GM18907 (cell line): Measurements from ENCODE around the gene LTB.
A peak's percentile ranks its signal among the peaks of the same experiment; 100 is the strongest.

Experiments used
- ATAC-seq: cut with Tn5 transposase; IDR thresholded peaks from one replicate; pipeline ENCODE4 v1.9.1; 2021; ENCODE audit warnings: mild to moderate bottlenecking, moderate library complexity; ENCODE audit not compliant: unreplicated experiment

LTB gene, protein sequence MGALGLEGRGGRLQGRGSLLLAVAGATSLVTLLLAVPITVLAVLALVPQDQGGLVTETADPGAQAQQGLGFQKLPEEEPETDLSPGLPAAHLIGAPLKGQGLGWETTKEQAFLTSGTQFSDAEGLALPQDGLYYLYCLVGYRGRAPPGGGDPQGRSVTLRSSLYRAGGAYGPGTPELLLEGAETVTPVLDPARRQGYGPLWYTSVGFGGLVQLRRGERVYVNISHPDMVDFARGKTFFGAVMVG

DNA sequence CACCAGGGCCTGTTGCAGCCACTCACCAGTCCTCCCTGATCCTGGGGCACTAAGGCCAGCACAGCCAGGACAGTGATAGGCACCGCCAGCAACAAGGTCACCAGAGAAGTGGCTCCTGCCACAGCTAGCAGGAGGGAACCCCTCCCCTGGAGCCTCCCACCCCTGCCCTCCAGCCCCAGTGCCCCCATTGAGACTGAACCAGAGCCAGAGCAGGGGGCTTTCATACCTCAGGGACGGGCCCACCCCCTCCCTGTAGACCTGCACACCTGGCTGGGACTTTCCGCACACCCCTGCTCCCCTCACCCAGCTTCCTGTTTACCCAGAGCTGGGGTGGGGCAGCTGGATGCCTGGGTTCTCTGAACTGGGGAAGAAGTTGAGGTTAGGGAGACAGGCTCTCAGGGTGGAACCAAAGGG lies at the start of gene LTB:
Gene LTB (minus strand): TSS at position 195 of the 414 bp plus-strand sequence. CDS start 7 bp downstream, at position 188.
- ATAC-seq = no peak

GRCh38 chr6:31631681-31632278 lies 49.6 kb upstream of the LTB start:
- ATAC-seq = no peak

- ATAC-seq = no peak
Observed at GRCh38 chr6:31631209-31631608, 49.0 kb upstream of the LTB start.

DNA sequence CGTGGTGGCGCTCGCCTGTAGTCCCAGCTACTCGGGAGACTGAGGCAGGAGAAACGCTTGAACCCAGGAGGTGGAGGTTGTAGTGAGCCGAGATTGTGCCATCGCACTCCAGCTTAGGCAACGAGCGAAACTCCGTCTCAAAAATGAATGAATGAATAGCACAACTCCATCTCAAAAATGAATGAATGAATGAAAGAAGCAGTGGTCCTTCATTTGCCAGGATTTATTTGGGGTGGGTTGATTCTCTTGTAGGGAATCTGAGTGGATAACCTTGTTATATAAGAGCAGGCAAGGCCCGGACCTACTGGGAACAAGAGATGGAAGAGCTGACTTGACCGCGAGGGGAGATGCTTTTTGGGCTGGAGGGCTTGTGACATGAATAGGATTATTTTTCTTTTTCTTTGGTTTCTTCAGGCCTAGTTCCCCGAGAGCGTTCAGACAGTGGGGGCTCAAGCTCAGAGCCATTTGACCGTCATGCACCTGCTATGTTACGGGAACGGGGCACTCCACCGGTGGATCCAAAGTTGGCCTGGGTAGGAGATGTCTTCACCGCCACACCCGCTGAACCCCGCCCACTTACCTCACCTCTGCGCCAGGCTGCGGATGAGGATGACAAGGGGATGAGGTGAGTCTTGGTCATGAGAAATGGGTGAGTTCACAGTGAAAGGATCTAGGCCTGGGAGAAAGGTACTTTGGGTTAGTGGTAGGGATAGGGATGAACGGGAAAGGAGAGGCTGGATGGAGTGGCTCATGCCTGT lies 48.1 kb upstream of the LTB start:
- no peak for ATAC-seq

DNA sequence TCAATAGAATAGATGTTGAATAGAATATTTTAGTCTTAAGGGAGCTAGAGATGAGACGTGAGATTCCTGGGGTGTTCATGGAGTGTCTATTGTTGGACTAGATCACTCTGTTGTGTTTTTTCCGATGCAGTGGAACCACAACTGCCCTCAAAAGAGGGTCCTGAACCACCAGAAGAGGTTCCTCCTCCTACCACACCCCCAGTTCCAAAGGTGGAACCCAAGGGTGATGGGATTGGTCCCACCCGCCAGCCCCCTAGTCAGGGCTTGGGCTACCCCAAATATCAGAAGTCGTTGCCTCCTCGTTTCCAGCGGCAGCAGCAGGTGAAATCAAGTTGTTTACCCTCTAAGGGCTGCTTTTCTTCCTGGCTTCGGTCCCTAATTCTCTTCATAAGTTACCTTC lies 46.8 kb upstream of the LTB start:
- no peak for ATAC-seq

DNA sequence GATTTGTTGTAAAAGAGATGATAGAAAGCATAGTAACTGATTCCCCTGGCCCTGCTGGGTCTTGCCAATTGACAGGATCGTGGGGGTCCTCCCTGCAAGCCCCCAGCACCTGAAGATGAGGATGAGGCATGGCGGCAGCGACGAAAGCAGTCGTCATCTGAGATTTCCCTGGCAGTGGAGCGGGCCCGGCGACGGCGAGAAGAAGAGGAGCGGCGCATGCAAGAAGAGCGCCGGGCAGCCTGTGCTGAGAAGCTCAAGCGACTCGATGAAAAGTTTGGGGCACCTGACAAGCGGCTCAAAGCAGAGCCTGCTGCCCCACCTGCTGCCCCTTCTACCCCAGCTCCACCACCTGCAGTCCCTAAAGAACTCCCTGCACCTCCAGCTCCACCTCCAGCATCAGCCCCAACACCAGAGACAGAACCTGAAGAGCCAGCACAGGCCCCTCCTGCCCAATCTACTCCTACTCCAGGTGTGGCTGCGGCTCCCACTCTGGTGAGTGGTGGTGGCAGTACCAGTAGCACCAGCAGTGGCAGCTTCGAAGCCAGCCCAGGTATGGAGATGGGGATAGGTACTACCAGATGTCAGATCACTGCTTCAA lies 45.6 kb upstream of the LTB start:
- ATAC-seq = no peak

- no peak for ATAC-seq
Observed at GRCh38 chr6:31626952-31627351, 44.7 kb upstream of the LTB start.

GRCh38 chr6:31624070-31624469 lies 41.8 kb upstream of the LTB start:
- no peak for ATAC-seq

- no peak for ATAC-seq
Observed at GRCh38 chr6:31622684-31623091, 40.5 kb upstream of the LTB start.

DNA sequence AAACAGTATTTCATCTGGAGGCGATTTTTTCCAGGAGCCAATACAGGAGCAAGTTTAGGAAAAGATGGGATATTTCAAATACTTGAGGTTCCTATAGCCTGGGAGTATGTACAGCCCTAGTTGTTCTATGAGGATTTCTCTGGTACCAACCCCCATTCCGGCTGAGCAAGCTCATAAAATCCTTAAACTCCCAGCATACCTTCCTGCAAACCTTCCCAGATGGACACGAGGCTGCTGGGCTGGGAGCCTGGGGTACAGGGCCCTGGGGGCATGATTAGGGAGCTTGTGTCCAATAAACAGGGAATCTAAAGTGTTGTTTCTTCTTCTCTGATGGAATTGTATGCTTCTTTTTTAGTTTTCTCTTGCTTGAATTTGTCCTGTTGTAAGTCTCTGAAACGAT lies 39.8 kb upstream of the LTB start:
- ATAC-seq = no peak

GRCh38 chr6:31621320-31621939 lies 39.2 kb upstream of the LTB start:
- no peak for ATAC-seq

GRCh38 chr6:31620586-31621319 lies 38.5 kb upstream of the LTB start, which contains the start of gene PRRC2A:
PRRC2A (plus strand) TSS chr6:31620715; CDS start chr6:31622790, 2,075 bp downstream.
- ATAC-seq = peak; percentile 66

GRCh38 chr6:31619805-31620585 lies 37.8 kb upstream of the LTB start:
- peak; percentile 83 for ATAC-seq

GRCh38 chr6:31617010-31617409 lies 34.8 kb upstream of the LTB start:
- ATAC-seq = no peak

DNA sequence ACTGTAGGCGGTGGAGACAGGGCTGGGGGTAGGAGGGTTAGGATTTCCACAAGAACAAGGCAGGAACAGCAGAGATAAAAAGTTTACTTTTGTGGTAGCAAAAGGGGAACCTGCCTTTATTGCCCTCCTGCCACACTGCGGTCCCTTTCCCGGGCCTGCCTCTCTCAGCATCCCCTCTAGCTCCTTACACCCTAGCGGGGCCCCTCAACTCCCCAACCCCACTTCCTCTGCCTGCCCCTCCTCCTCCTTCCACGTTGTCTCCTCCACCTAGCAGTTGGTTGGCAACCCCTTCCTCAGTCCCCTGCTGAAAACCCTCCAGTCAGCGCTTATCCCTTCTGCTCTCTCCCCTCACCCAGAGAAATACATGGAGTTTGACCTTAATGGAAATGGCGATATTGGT lies 33.5 kb upstream of the LTB start:
- ATAC-seq = no peak

GRCh38 chr6:31614684-31615578 lies 32.7 kb upstream of the LTB start, which contains the start of gene AIF1:
AIF1 (plus strand) TSS chr6:31615234; CDS start chr6:31615330, 96 bp downstream.
- no peak for ATAC-seq

GRCh38 chr6:31614075-31614619 lies 31.9 kb upstream of the LTB start:
- no peak for ATAC-seq

DNA sequence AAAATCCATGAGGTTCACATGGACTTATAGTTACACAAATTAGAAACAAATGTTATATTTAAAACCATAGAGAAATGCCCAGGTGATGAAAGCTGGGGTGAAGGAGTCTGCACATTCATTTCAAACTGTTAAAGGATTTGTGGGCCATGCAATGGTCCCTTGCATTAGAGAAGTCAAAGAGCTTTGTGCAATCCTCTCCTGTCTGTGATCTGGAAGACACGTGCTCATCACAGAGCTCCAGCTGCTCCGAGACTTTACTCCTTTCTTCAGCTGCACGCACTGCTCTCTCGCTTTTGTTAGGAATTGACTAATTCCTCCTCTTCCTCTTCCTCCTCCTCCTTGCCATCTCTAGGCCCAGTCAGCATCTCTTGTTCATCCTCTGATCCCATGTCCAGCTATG lies 28.7 kb upstream of the LTB start:
- ATAC-seq = no peak
